ENCODE data around the gene FAM200A.

GRCh38 chr7:99576251-99576650 lies 24.3 kb upstream of the FAM200A start:
- no peak for TF ChIP-seq CTCF (IDR thresholded peaks at IDR 0.05)
- TF ChIP-seq POLR2A (IDR thresholded peaks at IDR 0.05), result no peak
- no peak for TF ChIP-seq EP300 (IDR thresholded peaks at IDR 0.05; ENCODE audit: low read depth)
- no peak for TF ChIP-seq POLR2AphosphoS5 (IDR thresholded peaks at IDR 0.05)
